ENCODE measurements around the gene FAM3C.

GRCh38 chr7:121339082-121339481, 57.0 kb downstream of the FAM3C start:
- no peak for TF ChIP-seq POLR2A (IDR thresholded peaks at IDR 0.05)
- no peak for TF ChIP-seq CTCF (IDR thresholded peaks at IDR 0.05)

Data from lower leg skin (tissue), 3 donors.